Naive B cell (primary cell): ENCODE results near the gene FOXN3. TPM values are rescaled to one million over a fixed set of nuclear protein-coding genes. Genes with fewer than 3 reads are reported as not detected.

Source experiments
- ATAC-seq, 2 donors: fragments of 150-1000 bp; cut with Tn5 transposase; 2 replicates each; pipeline ENCODE4 v1.10.0; 2021; ENCODE audit warnings: low read depth in 2 of 2, mild to moderate bottlenecking in 2 of 2, moderate library complexity in 2 of 2
- DNase-seq: peaks from one replicate; pipeline ENCODE4 v3.0.0; 2022
- H3K27ac Mint-ChIP-seq, 6 donors: one replicate each; pipeline ENCODE4 v1.8.0; 2020 to 2022; ENCODE audit warnings: mild to moderate bottlenecking in 6 of 6, mixed read lengths in 6 of 6, moderate library complexity in 5 of 6, inconsistent platforms in 2 of 6
- H3K27me3 Mint-ChIP-seq, 3 donors: one replicate each; pipeline ENCODE4 v1.8.0; 2021 to 2022; ENCODE audit warnings: mixed read lengths in 3 of 3, mild to moderate bottlenecking in 1 of 3
- H3K36me3 Mint-ChIP-seq, 2 donors: one replicate each; pipeline ENCODE4 v1.8.0; 2020 to 2022; ENCODE audit warnings: mixed read lengths in 2 of 2, inconsistent platforms in 1 of 2, mild to moderate bottlenecking in 1 of 2
- H3K4me1 Mint-ChIP-seq, 3 donors: one replicate each; pipeline ENCODE4 v1.8.0; 2020 to 2022; ENCODE audit warnings: mixed read lengths in 3 of 3, inconsistent platforms in 1 of 3, mild to moderate bottlenecking in 1 of 3, moderate library complexity in 1 of 3
- H3K4me3 Mint-ChIP-seq, 8 donors: one replicate each; pipeline ENCODE4 v1.8.0; 2020 to 2022; ENCODE audit warnings: mild to moderate bottlenecking in 8 of 8, mixed read lengths in 8 of 8, moderate library complexity in 8 of 8, inconsistent platforms in 2 of 8
- H3K9me3 Mint-ChIP-seq, 7 donors: one replicate each; pipeline ENCODE4 v1.8.0; 2020 to 2022; ENCODE audit warnings: mixed read lengths in 7 of 7, mild to moderate bottlenecking in 5 of 7, inconsistent platforms in 2 of 7, moderate library complexity in 1 of 7
- polyA plus RNA-seq, 6 donors: library from polyadenylated mRNA; unstranded; fragments of 300-500 nt; fragmentation: Illumina TruSeq; gene quantifications; one replicate each; pipeline ENCODE4 v1.2.3, GENCODE V29; 2021; ENCODE audit warnings: low read depth in 6 of 6

Gene FOXN3
- polyA plus RNA-seq, 6 donors from 2014 or later: 47.8 to 77.5 (median 58.7) TPM

DNA sequence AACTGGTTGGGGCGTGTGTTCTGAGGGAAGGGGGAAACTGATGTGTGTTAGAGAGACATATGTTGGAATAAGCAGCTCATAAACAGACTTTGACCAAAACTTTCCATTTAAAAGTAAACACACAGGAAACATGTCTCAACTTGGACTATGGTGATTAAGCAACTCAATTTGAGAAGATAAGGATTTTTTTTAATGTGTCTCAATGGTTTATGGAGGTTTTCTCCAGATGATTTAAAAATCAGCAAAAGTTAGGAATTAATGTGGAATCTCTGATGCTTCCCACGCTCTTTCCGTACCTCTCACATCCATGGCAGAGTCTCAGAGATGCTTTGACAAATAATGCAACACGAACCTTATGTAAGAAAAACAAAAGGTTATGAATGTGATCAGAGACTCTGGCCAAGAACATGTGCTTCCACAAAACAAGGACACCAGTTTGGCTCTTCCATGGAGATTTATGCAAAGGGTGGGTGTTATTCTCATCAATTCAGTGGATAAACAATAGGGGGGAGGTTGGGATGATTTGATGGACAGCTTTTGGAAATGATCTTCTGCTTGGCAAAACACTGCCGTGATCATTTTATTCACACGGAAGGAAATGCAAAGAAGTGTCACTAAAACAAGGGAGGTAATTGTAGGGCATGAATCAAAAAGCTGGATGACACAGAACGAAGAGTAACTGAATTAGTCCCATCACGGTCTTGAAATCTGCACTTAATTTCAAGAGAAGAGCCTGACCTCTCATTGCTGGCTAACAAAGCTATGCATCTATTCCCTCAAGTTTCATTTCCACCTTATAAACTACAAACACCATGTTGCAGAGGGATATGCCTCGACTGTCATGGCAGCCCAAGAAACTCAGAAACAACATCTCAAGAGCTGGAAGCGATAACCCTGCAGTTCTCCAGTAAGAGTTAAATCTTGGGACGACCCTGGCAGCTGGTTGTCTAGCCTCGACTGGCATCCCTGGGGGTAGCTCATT lies 76.5 kb downstream of the FOXN3 start:
- DNase-seq: no peak
- no peaks in the 10 kb centered on the region for H3K27me3 Mint-ChIP-seq
- peak overlapping the region in 1 of 8 donors; percentile 39 for H3K4me3 Mint-ChIP-seq
- peak in 1 of 2 donors; percentile 27 for ATAC-seq
- H3K36me3 Mint-ChIP-seq: peaks cover 0 to 6% of the 10 kb centered on the region in 2 donors
- H3K4me1 Mint-ChIP-seq: peaks cover 33 to 70% (median 50%) of the 10 kb centered on the region in 3 donors
- H3K9me3 Mint-ChIP-seq: no peaks in the 10 kb centered on the region
- H3K27ac Mint-ChIP-seq: peak overlapping the region; percentile 30 to 91 (median 50)

DNA sequence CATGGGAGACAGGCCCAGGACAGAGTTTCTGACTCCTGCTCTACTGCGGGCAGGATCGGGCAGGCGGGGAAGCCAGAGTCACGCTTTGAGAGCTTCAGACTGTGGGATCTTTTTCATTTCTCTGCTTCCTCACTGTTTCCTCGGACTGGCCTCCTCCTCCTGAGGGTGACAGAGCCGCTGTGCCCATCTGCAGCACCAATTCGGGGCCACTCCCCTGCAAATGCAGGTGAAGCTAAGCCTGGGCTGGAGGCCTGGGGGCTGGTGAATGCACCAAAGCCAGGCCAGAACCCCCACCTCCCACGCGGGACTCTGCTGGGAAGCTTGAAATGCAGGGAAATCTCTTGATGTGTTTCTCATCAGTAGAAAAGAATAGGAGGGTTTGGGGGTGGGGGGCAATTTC lies 77.5 kb downstream of the FOXN3 start:
- H3K4me1 Mint-ChIP-seq: peaks cover 33 to 64% (median 45%) of the 10 kb centered on the region in 3 donors
- no peak for DNase-seq
- peak overlapping the region in 5 of 6 donors; percentile 24 to 84 (median 61) for H3K27ac Mint-ChIP-seq

DNA sequence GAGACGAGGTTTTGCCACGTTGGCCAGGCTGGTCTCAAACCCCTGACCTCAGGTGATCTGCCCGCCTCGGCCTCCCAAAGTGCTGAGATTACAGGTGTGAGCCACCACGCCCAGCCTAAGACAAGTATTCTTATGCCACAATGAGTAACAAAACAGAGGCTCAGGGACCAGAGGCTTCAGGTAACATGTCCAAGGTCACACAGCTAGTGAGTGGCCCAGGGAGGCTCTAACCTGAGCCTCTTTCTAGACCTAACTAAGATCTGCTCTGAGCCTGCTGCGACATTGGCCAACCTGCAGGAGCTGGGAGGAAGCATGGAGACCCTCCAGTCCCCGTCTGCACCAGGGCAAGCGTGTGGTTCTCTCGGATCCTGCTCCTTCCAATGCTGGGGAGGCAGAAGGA lies 77.9 kb downstream of the FOXN3 start:
- no peaks in the 10 kb centered on the region for H3K27me3 Mint-ChIP-seq
- H3K36me3 Mint-ChIP-seq: peaks cover 2 to 6% of the 10 kb centered on the region in 2 donors
- peak overlapping the region in 3 of 6 donors; percentile 32 to 69 (median 38) for H3K27ac Mint-ChIP-seq
- H3K9me3 Mint-ChIP-seq: no peaks in the 10 kb centered on the region
- no peak overlapping the region for H3K4me3 Mint-ChIP-seq
- ATAC-seq (no peak), DNase-seq (no peak)
- H3K4me1 Mint-ChIP-seq: peaks cover 33 to 66% (median 45%) of the 10 kb centered on the region in 3 donors

More for the DNA sequence above, 77.5 kb downstream of the FOXN3 start:
- H3K9me3 Mint-ChIP-seq: no peaks in the 10 kb centered on the region
- H3K27me3 Mint-ChIP-seq: no peaks in the 10 kb centered on the region
- H3K4me3 Mint-ChIP-seq: peak overlapping the region in 1 of 8 donors; percentile 39
- ATAC-seq: no peak
- H3K36me3 Mint-ChIP-seq: peaks cover 0 to 6% of the 10 kb centered on the region in 2 donors

DNA sequence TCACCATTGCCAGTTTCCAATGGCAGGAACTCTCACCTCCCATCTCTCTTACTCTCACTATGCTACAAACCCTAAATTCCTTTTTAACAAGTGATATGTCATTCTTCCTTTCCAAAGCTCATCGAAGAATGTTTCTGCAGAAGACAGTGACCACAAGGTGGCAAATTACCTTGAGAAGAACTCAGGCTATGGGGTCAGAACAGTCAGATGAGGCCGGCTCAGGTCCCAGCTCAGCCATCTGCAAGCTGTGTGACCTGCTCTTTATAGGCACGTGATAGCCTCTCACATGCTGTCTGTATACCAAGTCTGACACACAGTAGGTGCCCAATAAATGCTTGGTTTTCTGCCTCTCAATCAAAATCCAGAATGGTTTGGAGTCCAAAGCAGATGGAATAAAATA lies 80.7 kb downstream of the FOXN3 start:
- Mint-ChIP-seq H3K27ac (peak overlapping the region; percentile 39 to 83 (median 69)), H3K4me3 (peak overlapping the region in 1 of 8 donors; percentile 65), H3K27me3 (no peaks in the 10 kb centered on the region), H3K36me3 (peaks cover 6 to 8% of the 10 kb centered on the region in 2 donors), H3K4me1 (peaks cover 39 to 76% (median 57%) of the 10 kb centered on the region in 3 donors), H3K9me3 (no peaks in the 10 kb centered on the region)
- ATAC-seq: peak; percentile 61 to 63
- peak; percentile 23 for DNase-seq

DNA sequence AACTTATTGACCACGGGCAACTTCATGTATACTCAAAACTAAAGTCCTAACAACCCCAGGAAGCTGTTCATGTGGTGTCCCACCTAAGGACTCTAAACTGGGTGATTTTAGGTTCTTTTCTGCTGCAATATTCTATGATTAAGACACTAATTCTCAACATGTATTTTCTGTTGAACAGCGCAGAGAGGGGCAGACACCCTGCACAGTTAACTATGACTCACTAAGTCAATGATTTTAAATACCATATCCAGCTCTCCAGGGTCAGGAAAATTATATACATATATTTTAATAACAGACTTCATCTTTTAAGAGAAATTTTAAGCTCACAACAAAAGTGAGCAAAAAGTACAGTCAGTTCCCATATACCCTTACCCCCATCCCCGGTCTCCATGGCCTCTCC lies 85.0 kb downstream of the FOXN3 start:
- peak overlapping the region in 5 of 8 donors; percentile 4 to 40 (median 23) for H3K4me3 Mint-ChIP-seq
- DNase-seq: no peak
- peaks cover 42 to 66% (median 53%) of the 10 kb centered on the region in 3 donors for H3K4me1 Mint-ChIP-seq
- peak overlapping the region in 5 of 6 donors; percentile 23 to 88 (median 79) for H3K27ac Mint-ChIP-seq
- H3K27me3 Mint-ChIP-seq: no peaks in the 10 kb centered on the region
- no peak for ATAC-seq
- H3K9me3 Mint-ChIP-seq: peaks cover 0 to 3% (median 0%) of the 10 kb centered on the region in 7 donors
- peaks cover 9 to 13% of the 10 kb centered on the region in 2 donors for H3K36me3 Mint-ChIP-seq

DNA sequence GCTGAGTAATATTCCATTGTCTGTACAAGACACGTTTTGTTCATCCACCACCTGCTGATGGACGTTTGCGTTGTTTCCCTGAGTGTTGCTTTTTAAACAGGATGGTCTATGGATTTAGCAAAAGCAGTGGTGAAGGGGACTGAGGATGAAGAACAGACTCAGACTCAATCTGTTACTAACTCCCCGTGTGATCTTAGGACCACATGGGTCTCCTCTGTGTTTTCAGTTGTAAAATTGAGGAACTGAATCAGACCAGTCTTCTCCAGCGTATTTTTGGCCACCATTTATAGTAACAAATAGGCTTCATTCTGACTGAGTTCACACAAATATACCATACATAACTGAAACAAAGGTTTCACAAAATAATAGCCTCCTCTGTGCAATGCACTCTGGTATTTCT lies 85.6 kb downstream of the FOXN3 start:
- peak; percentile 26 for DNase-seq
- H3K27ac Mint-ChIP-seq: peak overlapping the region; percentile 4 to 88 (median 70)
- H3K4me3 Mint-ChIP-seq: peak overlapping the region in 5 of 8 donors; percentile 4 to 41 (median 23)
- H3K36me3 Mint-ChIP-seq: peaks cover 9 to 13% of the 10 kb centered on the region in 2 donors
- peak; percentile 90 to 92 for ATAC-seq
- peaks cover 45 to 65% (median 52%) of the 10 kb centered on the region in 3 donors for H3K4me1 Mint-ChIP-seq
- H3K27me3 Mint-ChIP-seq: no peaks in the 10 kb centered on the region
- H3K9me3 Mint-ChIP-seq: peaks cover 0 to 3% (median 0%) of the 10 kb centered on the region in 7 donors

DNA sequence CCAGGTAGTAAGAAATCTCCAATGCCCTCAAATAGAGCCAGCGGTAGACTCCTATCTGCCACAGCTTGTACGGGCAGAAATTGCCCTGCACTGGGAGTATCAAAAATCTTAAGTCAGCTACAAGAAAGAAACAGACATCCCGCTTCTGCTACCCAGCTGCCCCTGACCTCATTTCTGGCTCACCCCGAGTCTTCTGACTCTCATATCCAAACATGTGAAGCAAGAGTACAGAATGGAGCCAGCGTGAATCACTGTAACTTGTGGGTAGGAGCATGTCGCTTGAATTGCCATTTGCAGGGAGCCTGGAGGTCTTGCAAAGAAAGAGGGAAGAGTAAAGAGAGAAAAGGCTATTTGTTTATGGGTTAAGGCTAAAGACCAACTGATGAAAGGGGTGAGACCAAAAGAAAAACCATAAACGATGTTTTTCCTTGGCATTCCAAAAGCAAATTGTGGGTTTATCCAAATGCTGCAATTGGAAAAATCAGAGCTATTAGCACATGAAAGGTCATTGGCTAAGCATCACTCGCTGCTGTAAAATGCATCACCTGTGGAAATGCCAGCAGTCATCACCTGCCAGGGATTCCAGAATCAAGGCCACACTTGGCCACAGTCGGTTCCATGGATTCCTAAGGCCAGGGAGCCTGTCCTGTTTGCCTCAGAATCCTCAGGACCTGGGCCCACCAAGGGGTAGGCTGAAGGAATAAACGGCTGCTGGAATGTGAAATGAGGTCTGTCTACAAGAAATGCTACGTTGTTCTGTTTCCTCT lies 86.6 kb downstream of the FOXN3 start:
- peak overlapping the region in 3 of 8 donors; percentile 10 to 35 (median 29) for H3K4me3 Mint-ChIP-seq
- no peaks in the 10 kb centered on the region for H3K27me3 Mint-ChIP-seq
- H3K36me3 Mint-ChIP-seq: peaks cover 12 to 13% of the 10 kb centered on the region in 2 donors
- no peak for DNase-seq
- H3K4me1 Mint-ChIP-seq: peaks cover 43 to 66% (median 57%) of the 10 kb centered on the region in 3 donors
- peak overlapping the region; percentile 9 to 88 (median 58) for H3K27ac Mint-ChIP-seq
- no peak for ATAC-seq
- H3K9me3 Mint-ChIP-seq: peaks cover 0 to 3% (median 0%) of the 10 kb centered on the region in 7 donors

DNA sequence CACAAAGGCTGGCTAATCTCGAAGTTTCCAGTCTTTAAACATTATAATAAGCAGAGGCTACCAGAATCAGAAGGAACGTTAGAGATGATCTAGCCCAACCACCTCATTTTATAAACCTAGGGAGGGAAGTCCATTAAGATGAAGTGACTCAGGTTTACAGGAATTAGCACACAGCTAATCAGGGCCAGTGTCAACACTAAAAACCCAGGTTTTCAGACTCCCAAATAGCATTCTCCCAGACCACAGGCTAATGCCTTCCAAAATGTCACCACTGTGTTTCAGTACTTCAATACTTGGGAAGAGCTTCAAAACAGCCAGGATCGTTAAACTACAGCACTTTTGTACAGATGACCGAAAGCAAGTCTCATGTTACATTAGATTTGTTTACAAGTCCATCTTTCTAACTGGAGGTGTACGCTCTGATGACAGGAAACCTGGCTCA lies 89.2 kb downstream of the FOXN3 start:
- no peak overlapping the region for H3K4me3 Mint-ChIP-seq

DNA sequence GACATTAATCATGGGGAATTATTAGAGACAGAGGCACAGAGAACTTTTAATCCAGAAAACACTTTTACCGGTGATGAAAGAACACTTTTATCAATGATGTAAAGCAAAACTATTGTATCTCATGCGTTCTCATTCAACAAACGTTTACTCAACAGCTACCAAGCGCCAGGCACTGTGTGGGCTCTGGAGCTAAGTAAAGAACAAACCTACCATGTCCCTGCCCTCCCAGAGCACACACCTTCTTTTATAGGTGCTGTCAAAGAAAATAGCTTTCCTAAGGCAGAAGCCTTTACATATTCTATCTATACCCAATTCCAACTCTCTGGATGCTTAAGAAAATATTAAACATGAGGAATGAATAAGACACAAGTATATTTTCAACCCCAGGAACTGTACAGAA lies 91.1 kb downstream of the FOXN3 start:
- H3K9me3 Mint-ChIP-seq: peaks cover 0 to 4% (median 0%) of the 10 kb centered on the region in 7 donors

More for the DNA sequence above, 89.2 kb downstream of the FOXN3 start:
- Mint-ChIP-seq H3K27me3 (no peaks in the 10 kb centered on the region), H3K27ac (peak overlapping the region in 1 of 6 donors; percentile 76), H3K9me3 (peaks cover 0 to 4% (median 0%) of the 10 kb centered on the region in 7 donors), H3K36me3 (peaks cover 5 to 14% of the 10 kb centered on the region in 2 donors), H3K4me1 (peaks cover 62 to 85% (median 79%) of the 10 kb centered on the region in 3 donors)
- DNase-seq (no peak), ATAC-seq (no peak)

DNA sequence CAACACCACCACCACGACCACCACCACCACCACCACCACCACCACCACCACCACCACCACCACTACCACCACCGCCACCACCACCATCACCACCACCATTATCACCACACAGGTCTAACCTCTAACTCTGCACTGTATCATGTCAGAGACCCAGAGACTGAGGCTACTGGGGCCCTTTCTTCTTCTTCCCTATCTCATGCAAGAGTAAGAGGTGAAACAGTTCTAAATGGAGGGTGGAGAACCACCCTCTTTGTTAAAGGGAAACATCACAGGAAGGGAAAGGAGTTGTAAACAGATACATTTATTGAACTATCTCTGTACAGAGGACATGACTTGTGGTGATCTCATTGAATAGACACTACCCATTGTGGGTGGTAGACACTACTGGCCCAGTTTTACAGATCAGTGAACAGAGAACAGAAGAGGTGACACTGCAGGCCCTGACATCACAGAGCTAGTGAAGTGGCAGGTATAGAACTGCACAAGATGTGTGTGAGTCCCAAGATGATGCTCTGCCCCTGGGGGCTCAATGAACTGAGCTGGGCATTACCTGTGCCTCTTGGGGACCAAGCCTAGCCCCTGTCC lies 91.6 kb downstream of the FOXN3 start:
- Mint-ChIP-seq H3K36me3 (peaks cover 9 to 17% of the 10 kb centered on the region in 2 donors), H3K27me3 (no peaks in the 10 kb centered on the region), H3K4me1 (peaks cover 55 to 76% (median 66%) of the 10 kb centered on the region in 3 donors), H3K27ac (peak overlapping the region in 5 of 6 donors; percentile 16 to 73 (median 47)), H3K4me3 (peak overlapping the region in 3 of 8 donors; percentile 1 to 40 (median 6)), H3K9me3 (peaks cover 0 to 4% (median 0%) of the 10 kb centered on the region in 7 donors)
- ATAC-seq (peak; percentile 35 to 47), DNase-seq (no peak)

More for the DNA sequence above, 91.1 kb downstream of the FOXN3 start:
- Mint-ChIP-seq H3K4me3 (no peak overlapping the region), H3K36me3 (peaks cover 12 to 18% of the 10 kb centered on the region in 2 donors), H3K4me1 (peaks cover 55 to 77% (median 69%) of the 10 kb centered on the region in 3 donors), H3K27ac (peak overlapping the region in 4 of 6 donors; percentile 16 to 73 (median 46)), H3K27me3 (no peaks in the 10 kb centered on the region)
- DNase-seq (no peak), ATAC-seq (no peak)

DNA sequence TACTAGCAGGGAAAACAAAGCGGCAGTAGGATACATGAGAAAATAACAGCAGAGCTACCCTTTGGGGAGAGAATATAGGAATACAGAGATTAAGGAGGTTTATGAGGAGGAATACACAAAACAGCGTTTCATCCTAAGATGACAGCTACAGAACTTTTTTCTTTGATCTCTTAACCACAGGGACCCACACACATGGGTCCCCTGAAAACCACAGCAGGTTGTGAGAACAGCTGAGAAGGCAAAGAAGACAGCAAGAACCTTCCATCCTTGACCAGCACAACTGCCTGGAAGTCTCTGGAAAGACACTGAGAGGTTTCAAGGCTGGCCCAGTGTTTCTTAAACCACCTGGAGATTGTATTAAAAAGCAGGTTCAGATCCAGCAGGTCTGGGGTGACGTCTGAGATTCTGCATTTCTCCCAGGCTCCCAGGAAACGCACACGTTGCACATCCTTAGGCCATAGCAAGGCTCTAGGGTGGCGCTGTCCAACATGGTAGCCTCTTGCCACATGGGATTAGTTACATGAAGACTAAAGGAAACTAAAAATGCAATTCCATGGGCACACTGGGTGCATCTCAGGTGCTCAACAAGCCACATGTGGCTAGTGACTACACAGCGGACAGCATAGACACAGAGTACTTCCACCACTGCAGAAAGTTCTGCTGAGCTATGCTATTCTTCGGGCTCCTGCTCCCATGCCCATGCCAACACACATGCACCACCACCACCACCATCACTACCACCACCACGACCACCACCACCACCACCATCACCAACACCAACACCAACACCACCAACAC lies 92.3 kb downstream of the FOXN3 start:
- Mint-ChIP-seq H3K4me3 (peak overlapping the region in 1 of 8 donors; percentile 12), H3K27ac (peak overlapping the region in 5 of 6 donors; percentile 11 to 82 (median 75)), H3K9me3 (peaks cover 0 to 4% (median 0%) of the 10 kb centered on the region in 7 donors), H3K4me1 (peaks cover 49 to 76% (median 62%) of the 10 kb centered on the region in 3 donors), H3K36me3 (peaks cover 9 to 13% of the 10 kb centered on the region in 2 donors), H3K27me3 (no peaks in the 10 kb centered on the region)
- DNase-seq (no peak), ATAC-seq (no peak)
